ENCODE data around the gene CDR2.
"Not testable (repeated sequence)": the region's sequence is repeated elsewhere in the genome, so short reads cannot be mapped to it uniquely, and the experiment has no call there.

Gene CDR2

DNA sequence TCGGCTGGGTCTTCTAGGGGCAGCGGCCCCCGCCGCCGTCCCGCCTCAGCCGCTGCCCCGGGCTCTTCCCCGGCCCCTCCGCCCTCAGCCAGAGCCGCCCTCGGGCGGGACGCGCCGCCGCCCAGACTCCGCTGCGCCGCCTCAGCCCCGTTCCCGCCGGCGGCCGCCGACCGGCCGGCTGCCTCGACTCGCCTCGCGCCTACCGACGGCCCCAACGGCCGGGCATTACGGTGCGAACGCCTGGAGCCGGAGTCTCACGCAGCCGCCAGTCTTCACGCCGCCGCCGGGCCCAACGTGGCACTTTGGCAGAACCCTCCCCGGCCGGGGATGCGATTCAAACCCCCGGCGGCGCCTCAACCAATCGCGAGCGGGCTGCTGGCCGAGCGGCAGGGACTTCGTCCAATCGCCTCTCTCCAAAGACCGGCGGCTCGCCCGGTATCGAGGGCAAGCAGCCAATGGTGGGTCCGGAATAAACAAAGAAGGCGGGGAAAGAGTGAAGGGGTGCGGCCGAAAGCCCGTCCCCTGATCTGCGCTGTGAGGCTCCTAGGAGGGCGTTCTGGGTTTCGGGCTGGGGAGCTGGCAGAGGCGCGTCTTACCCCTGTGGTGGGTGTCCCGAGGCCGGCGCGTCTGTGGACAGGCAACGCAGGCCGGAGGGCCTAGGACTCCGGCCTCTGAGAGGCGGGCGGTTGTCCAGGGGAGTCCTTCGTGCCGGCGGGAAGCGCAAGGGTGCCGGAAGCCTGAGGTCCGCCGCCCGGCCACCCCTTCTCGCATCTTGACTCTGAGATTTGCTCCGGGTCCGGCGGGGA is at the start of gene CDR2:
Gene CDR2 (minus strand): TSS at position 309 of the 806 bp plus-strand sequence. CDS start 310 bp downstream, outside the sequence.
- DNase-seq = peak; percentile 97 to 98

DNA sequence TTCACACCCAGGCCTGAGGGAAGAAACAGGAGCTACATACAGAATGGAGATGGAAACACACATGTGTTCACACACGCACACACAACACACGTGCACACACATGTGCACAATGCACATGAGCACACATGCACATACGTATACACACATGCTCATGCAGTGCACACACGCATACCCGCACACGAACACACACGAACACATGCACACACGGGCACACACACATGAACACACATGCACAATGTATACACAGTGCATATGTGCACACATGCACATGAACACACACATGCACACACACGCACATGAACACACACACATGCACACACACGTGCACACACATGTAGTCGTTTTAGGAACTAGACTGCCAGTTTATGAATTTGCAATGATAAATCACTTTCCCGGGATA is 49.3 kb upstream of the CDR2 start:
- DNase-seq = no peak

DNA sequence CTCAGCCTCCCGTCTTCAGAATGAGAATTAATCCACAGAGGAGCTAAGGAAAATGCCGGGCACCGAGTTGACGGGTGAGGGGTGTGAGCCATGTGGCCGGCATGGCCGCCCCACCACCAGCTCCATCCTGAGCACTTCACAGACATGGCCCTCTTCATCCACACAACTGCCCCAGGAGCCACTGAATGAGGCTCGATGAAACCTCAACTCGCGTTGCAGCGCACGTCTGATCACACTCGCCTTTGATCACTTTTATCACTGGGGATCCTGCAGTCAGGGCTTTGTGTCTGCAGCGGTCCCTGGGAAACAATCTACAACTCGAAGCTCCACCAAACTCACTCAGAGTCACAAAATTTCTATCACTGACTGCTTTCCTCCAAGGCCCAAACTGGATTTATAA is 46.7 kb upstream of the CDR2 start:
- no peak for DNase-seq

DNA sequence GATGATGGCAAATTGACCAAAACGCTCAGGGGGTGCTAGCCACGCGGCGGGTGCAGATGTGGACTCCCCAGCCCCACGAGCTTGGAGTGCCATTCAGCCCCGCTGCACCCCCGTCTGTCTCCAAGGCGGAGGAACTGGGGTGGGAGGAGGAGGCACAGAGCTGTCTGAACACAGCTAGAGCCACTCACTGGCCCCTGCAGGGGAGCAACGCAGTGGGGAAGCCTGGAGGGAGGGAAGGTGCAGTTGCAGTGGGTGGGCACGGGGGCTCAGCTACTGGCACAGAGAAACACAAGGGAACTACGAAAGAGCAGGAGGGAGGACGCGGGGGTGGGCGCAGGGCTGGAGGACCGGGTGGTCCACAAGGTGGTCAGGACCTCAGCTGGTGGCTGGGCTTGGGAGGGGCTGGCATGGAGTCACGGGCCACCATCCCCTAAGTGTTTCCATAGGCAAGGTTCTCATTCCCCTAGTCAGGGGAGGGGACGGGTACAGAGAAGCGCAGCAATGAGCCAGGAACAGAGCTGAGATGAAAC is 46.3 kb upstream of the CDR2 start:
- no peak for DNase-seq

DNA sequence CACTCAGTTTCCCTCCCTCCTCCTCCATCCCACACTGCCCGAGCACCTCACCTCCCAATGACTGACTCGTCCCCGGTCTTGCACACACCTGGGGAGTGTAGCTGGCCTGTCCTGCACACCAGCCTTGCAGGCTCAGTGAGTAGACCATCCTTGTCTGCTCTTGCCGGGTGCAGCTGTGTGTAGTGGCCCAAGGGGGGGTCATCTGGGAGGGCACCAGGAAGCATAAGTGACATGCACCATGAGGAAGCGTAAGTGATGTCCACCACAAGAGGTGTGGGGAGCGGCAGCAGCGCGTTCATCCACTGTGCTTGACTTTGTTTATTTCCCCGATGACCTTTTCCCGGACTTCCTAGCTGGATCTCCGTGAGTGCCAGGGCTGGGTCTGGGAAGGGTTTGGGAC is 45.5 kb upstream of the CDR2 start:
- DNase-seq = no peak

DNA sequence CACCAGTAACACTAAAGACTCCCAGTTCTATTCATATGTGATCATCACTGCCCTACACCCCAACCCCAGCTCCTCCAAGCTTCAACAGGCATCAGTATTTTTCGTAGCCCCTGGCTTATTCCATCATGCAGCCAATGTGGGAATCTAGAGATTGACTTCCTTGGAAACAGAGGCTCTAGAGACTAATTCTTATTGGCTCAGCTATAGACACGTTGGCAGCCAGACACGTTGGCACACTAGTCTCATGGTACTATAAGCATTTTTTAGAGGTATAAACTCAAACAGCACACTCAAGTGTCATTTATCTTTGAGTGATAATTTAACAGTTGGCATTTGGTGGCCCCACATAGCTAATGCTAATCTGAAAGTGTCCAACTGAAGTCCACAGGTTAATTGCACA is 44.4 kb upstream of the CDR2 start:
- no peak for DNase-seq

DNA sequence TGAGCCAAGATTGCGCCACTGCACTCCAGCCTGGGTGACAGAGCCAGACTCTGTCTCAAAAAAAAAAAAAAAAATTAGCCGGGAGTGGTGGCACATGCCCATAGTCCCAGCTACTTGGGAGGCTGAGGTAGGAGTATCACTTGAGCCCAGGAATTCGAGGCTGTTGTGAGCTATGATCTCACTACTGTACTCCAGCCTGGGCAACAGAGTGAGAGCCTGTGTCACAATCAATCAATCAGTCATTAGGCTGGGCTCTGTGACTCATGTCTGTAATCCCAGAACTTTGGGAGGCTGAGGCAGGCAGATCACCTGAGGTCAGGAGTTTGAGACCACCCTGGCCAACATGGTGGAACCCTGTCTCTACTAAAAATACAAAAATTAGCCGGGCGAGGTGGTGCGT is 43.4 kb upstream of the CDR2 start:
- not testable (repeated sequence) for DNase-seq

DNA sequence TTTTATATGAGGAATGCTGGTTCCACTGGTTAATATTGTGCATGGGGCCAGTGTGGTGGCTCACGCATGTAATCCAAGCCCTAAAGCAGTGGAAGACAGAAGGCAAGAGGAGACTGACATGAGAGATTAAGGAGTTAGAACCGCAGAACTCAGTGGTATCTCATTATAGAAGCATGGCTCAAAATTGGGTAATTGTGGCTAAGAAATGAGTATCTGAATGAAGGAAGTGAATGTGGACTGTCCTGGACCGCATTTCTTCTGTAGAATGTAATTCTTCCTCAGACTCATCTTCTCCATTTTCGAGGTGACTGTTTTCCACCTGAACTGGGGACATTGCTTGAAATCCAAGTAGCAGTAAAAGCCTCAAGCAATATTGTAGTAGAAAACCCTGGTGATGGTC is 42.6 kb upstream of the CDR2 start:
- DNase-seq = no peak

DNA sequence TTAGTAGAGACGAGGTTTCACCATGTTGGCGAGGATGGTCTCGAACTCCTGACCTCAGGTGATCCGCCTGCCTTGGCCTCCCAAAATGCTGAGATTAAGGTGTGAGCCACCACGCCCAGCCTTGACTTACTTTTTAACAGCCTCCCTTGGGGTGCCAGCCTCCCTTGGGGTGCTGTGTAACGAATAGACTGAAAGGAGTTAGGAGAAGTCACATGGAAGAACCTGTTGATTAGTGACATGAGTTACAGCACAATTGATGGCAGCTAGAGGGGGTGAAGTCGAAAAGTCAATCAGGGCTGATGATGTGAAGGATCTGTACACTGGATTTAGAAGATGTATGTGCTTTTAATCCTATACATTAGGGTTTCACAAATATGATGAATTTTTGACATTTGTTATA is 39.4 kb upstream of the CDR2 start:
- DNase-seq = no peak

DNA sequence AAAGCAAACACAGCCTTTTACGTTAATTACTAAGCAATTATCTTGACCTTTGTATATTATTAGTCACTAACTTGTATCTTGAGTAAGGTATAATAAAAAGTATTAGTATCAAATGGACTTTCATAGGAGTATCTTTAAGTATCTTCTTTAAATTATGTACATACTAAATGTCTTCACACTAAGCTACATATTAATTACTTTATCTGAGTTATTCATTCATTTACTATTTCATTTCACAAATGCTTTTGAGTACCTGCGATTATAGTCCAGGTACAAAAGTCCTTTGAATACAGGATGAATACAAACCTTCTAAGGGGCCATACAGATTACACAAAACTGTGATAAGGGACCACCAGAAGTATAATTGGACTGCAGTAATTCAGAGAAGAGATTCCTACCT is 33.1 kb upstream of the CDR2 start:
- no peak for DNase-seq

DNA sequence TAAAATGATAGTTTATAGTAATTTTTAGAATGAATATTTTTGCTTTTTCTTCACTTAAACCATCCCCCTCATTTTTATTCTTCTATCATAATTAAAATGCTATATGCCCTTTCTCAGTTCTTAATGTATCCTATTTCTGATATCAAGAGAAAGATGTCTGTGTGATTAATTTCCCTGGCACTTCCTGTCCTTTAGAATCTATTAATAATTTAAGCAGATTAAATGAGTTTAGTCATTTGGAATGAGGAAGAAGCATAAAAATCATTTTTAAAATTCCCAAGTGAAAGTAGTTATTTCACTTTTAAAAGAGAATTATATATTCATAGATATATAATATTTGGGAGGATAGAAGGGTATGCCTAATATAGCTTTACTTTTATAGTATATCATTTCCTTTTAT is 27.8 kb upstream of the CDR2 start:
- no peak for DNase-seq

DNA sequence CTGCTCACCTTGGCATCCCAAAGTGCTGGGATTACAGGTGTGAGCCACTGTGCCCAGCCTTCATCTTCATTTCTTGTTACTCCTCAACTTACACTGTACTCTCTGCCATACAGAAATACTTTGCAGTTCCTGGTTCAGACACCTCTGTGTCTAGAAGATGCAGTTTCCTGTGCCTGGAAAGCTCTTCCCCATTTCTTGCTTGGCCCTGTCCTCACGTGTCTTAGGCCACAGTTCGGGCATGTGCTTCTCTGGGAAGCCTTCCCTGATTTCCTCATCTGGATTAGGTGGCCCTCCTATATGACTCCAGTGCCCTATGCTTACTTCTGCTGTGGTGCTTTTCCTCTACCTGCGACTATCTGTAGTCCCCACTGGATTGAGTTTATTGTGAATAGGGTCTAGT is 26.5 kb upstream of the CDR2 start:
- DNase-seq = no peak

DNA sequence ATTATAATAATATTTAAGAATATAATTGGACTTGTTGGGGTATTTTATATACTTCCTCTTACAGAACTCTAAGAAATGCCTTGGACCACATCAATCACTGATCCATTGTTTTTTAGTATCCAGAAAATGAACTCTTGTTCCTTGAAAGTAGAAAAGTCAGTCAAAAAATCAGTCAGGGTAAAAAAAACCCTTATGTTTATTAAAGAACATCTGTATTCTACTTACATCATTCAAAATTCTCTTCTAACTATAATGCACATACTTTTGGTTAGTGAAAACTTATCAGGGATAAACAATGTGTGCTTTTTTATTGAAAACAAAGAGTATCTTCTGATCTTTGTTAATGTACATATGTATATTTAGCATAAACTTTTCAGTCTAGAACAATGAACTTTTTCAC is 23.5 kb upstream of the CDR2 start:
- DNase-seq = no peak

DNA sequence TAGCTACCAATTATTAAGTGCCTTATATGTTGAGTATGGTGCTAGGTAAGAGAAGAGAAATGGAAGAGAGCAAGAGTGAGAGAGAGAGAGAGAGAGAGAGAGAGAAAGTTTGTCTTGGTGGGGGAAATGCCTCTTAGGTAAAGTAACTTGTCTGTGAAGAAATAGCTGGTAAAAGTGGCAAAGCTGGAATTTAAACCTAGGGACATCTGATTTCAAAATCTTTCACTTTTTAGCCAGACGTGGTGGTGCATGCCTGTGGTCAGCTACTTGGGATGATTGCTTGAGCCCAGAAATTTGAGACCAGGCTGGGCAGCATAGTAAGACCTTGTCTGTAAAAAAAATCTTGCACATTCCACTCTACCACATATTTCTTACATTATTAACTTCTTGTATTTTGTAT is 23.0 kb upstream of the CDR2 start:
- DNase-seq = no peak

DNA sequence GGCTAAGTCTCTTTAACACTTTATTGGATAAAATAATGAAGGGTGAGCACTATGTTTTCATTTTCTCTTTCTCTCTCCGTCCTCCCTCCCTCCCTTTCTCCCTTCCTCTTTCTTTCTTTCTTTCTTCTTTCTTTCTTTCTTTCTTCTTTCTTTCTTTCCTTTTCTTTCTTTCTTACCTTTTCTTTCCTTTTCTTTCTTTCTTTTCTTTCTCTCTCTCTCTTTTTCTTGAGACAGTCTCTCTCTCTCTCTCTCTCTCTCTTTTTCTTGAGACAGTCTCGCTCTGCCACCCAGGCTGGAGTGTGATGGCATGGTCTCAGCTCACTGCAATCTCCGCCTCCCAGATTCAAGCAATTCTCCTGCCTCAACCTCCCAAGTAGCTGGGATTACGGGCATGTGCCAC is 21.5 kb upstream of the CDR2 start:
- no peak for DNase-seq

DNA sequence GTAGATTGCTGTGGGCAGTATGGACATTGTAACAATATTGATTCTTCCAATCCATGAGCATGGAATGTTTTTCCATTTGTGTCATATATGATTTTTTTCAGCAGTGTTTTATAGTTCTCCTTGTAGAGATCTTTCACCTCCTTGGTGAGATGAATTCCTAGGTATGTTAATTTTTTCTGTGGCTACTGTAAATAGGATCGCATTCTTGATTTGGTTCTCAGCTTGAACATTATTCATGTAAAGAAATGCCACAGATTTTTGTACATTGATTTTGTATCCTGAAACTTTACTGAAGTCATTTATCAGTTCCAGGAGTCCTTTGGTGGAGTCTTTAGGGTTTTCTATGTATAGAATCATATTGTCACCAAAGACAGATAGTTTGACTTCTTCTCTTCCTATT is 19.7 kb upstream of the CDR2 start:
- no peak for DNase-seq

DNA sequence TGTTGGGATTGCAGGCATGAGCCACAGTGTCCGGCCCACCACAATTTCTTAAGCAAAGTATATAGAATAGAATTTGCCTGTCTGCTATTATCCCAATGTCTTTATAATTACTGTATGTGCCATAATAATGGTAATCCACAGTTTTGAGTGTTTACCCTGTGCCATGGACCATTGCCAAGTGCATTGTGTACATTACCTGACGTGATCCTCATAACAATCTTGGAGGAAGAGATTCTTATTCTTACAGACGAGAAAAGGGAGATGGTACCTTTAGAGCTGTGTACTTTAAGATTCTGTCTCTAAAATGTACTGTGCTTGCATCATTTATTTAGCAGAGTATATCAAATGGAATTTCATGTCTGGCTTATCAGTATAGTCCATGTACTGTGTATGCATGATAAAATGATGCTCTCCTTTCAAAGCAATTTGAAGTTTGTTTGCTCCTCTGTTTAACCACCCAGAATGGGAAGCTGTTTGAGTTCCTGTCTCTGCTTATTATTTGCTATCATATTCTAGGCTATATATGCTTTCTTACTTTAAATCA is 13.8 kb upstream of the CDR2 start:
- no peak for DNase-seq

DNA sequence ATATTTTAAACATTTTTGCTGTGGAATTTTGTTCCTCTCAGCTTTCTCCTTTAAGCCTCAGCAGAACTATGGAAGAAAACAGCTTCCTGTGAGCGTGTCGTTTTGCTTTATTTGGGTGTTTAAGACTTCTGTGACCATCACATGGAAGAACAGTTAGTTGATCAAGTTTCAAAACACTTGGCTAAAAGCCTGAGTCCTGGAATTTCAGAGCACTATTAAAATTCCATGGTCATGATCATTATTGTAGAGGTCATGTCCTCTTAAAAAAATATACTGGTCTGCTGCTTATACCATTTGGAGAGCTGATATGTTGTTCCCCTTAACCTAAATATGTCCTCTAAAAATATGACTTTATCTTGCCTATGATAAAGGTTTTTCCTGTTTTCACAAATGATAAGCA is 12.6 kb upstream of the CDR2 start:
- no peak for DNase-seq

DNA sequence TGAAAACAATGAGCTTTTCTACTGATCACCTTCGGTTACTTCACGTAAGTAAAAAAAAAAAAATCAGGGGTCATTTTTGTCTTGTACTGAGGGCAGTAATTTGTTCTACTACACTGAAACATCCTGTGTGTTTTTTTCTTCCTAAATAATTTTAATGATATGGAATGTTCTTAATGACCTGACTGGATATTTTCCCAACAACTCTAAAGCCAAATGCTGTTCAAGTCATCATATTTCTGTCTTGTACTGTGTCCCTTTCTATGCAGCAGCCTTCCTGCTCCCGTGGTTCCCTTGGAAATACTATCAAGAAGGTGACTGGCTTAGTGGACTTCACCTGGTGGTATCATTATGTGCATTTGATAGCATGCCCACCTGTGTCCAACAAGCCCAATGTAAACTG is 10.8 kb upstream of the CDR2 start:
- DNase-seq = no peak

DNA sequence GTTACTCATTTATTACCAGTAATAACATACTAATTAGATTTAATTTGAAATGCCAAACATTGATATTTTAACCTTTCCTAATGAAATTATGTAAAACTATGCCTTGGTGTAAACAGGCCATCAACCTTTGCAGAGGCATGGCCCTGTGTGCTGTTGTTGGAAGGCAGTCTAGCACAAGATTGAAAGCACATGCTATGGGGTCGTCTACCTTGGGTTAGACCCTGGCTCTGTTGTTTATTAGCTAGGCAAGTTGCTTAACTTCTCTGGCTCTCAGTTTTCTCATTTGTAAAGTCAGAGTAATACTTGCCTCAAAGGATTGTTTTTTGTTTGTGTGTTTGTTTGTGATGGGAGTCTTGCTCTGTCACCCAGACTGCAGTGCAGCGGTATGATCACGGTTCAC is 9.4 kb upstream of the CDR2 start:
- DNase-seq = no peak

DNA sequence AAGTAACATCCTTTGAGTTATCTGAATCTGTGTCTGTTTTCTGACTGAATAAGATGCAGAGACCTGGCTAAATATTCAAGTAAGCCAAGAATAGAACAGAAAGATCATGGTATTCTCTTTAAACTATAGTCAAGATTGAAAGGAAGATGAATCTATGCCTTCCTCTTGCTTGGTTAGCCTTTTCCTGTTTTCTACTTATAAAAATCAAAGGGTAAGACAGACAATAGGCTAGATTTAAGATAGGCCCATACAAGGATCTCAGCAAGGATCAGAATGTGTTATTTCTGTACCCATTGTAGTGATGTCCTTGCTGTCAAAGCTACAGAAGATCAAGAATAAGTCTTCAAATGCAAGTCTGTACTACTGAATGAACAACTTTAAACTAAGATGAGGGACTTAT is 7.0 kb upstream of the CDR2 start:
- DNase-seq = no peak

DNA sequence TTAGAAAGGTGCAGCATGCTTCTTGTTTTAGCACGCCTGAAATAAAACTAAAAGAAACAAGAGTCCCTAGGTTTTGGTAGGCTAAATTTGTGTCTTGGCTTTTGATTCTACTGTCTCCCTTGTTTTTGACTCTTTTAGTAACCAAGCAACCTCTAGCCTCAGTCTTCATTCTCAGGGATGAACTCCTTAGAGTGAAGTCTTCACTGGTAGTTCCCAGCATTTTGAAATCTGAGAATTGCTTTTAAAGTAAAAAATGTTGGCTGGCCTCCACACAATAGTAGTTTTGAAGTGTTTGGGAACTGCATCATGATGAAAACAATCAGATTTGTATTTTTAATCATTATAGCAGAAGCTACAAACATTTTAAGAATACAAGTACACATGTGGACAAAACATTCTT is 6.1 kb upstream of the CDR2 start:
- no peak for DNase-seq

DNA sequence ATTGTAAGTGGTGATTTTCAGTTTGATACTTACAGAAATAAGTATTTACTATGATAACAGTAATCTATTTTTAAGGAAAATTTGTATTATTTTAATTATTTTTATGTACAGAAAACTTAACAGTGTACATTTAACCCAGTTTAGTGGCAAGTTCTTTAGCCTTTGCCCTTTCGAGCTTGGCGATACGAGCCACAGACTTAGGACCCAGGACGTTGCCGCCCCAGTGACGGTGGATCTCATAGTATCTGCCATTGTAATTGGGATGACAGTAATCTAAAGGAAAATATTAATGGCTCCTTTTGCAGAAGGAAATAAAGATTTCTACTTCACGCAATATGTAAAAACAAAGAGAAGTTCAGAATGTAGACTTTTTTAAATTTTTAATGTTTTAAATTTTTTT is 5.2 kb upstream of the CDR2 start:
- no peak for DNase-seq

DNA sequence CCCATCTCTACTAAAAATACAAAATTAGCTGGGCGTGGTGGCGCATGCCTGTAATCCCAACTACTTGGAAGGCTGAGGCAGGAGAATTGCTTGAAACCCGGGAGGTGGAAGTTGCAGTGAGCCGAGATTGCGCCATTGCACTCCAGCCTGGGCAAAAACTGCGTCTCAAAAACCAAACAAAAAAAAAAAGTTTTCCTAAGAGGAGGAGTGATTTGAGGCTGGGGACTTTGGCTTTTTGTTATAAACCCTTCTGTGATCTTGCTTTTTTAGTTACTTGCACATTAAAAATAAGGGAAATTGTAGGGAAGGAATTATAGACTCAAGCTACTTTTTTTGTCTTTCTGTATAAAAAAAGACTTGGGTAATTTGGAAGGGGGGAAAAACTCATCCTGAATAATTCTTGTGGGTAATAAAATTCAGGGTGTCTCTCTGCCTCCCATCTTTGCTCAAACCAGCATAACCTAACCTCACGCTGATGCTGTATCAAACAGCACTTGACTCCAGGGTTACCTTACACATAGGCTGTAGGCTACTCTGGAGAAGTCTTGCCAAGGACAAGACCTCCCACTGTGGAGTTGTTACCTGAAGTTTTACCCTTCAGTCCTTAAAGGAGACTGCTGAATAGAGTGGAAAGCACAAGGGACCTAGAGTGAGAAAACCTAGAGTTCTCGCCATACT is 1.7 kb upstream of the CDR2 start:
- DNase-seq = no peak

All from activated CD4-positive, alpha-beta T cell treated with anti-CD3 and anti-CD28 coated beads for 4 hours (primary cell).